CD4-positive, alpha-beta T cell treated with Interleukin-4 for 1 hour (primary cell): Measurements from ENCODE around the gene ZAR1.
"Not testable (repeated sequence)": the region's sequence is repeated elsewhere in the genome, so short reads cannot be mapped to it uniquely, and the experiment has no call there.

ENCODE experiments used
- DNase-seq, 2 donors: peaks; one replicate each; pipeline ENCODE4 v3.0.0-alpha.2; 2020 to 2022

Gene ZAR1, protein sequence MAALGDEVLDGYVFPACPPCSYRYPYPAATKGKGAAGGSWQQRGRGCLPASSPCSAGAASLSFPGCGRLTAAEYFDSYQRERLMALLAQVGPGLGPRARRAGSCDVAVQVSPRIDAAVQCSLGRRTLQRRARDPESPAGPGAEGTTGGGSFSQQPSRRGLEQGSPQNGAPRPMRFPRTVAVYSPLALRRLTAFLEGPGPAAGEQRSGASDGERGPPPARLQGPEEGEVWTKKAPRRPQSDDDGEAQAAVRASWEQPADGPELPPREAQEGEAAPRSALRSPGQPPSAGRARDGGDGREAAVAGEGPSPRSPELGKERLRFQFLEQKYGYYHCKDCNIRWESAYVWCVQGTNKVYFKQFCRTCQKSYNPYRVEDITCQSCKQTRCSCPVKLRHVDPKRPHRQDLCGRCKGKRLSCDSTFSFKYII

GRCh38 chr4:48490012-48490679 lies at the start of gene ZAR1:
ZAR1 (plus strand) TSS chr4:48490252; CDS start chr4:48490292, 40 bp downstream.
- no peak for DNase-seq

- not testable (repeated sequence) for DNase-seq
Measured at GRCh38 chr4:48440914-48441313, 49.1 kb upstream of the ZAR1 start.

DNA sequence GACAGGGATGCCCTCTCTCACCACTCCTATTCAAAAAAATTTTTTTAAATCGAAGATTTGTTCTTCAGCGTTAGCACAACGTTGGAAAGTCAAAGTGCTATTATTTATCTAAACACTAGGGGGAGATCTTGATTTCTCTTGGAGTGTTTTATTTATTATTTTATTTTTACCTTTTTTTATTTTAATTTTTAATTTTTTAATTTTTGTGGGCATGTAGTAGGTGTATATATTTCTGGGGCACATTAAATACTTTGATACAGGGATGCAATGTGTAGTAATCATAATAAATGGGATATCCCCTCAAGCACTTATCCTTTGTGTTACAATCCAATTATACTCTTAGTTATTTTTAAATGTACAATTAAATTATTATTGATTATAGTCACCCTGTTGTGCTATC lies 44.3 kb upstream of the ZAR1 start:
- peak in 1 of 2 donors; percentile 18 for DNase-seq

GRCh38 chr4:48446642-48447041 lies 43.4 kb upstream of the ZAR1 start:
- no peak for DNase-seq

DNA sequence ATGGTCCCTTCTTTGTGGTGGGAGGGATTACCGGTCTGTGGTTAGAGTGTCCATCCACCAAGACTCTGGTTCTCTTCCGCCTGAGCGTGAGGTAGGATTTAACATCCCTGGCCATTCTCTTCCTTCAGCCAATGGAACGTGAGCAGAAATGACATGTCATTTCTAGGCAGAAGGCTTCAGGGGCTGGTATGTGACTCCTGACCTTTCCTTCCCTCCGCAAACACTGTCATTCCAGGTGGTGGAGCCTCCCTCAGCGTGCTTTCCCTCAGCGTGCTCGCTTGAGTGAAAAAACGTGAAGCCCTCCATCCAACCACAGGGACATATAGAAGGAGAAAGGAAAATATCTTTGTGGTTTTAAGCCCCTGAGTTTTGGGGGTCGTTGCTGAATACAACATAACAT lies 40.9 kb upstream of the ZAR1 start:
- no peak for DNase-seq

DNA sequence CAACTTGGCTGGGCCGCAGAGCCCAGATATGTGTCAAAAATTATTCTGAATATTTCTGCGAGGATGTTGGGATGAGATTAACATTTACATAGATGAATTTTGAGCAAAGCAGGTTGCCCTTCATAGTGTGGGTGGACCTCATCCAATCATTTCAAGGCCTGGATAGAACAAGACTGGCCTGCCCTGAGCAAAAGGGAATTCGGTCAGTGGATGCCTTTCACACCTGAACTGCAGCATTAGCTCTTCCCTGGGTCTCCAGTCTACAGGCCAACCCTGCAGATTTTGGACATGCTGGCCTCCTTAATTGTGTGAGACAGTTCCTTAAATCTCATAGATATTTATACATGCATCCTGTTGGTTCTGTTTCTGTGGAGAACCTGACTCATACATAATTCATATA lies 39.3 kb upstream of the ZAR1 start:
- DNase-seq = no peak

DNA sequence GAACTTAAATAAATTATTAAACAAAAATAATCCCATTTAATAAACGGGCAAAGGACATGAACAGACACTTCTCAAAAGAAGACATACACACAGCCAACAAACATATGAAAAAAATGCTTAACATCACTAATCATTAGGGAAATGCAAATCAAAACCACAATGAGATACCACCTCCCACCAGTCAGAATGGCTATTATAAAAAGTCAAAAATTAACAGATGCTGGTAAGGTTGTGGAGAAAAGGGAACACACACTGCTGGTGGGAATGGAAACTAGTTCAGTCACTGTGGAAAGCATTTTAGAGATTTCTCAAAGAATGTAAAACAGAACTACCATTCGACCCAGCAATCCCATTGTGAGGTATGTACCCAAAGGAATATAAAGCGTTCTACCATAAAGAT lies 38.4 kb upstream of the ZAR1 start:
- DNase-seq = not testable (repeated sequence)

DNA sequence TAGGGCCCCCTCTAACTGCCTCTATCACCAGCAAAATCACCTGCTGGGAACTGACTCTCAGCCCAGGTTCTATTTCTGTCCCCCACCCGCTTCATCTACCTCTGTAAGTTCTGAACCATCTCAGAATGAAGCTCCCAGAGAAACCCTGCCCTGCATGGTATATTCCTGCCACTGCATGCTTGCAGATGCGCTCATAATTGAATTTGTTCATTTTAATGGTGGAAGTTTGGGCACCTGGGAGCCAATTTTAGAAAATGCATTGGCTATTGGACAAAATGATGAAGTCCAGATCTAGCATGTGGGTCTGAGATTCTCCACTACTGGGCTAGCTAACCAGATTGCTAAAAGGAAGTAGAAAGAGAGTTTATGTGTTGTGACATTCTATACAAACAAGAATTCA lies 35.5 kb upstream of the ZAR1 start:
- DNase-seq = no peak

GRCh38 chr4:48461000-48461399 lies 29.1 kb upstream of the ZAR1 start:
- no peak for DNase-seq

GRCh38 chr4:48462363-48462762 lies 27.7 kb upstream of the ZAR1 start:
- DNase-seq = no peak

- no peak for DNase-seq
Measured at GRCh38 chr4:48467442-48467841, 22.6 kb upstream of the ZAR1 start.

GRCh38 chr4:48467891-48468290 lies 22.2 kb upstream of the ZAR1 start:
- no peak for DNase-seq

DNA sequence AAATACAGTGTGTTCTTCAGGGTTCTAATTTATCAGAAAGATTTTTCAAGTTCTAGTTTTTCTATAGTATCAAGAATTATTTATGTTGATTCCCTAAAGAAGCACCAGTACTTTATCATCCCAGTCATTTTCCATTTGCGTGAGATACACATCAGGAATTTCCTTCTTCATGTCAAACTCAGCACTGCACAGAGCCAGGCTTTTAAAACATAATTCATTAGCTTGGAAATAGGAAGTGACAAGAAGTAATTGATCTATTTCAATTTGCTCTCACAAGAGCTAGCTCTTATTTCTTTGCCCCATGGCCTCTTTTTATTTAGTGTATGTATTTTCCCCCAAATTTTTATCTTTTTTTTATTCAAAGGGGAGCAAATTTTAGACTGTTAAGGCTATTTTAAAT lies 19.9 kb upstream of the ZAR1 start:
- no peak for DNase-seq

GRCh38 chr4:48470570-48470969 lies 19.5 kb upstream of the ZAR1 start:
- DNase-seq = no peak

- DNase-seq = no peak
Measured at GRCh38 chr4:48472794-48473193, 17.3 kb upstream of the ZAR1 start.

DNA sequence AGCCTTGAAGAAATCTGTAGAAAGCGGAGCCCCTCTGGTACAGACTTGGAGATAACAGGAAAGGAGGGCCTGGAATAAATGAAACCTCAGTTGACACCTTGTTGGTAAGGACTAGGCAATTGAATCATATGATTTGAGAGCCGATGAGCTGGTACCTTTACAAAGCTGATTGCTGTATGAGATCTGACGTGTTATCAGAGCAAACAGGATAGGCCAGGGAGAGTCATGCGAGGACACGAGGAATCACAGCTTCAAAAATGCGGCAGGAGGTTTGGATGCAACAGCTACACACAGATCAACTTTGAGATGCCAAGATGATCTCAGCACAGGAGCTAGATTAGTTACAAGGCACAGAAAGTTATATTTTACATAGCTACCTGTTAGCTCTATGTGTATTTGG lies 14.3 kb upstream of the ZAR1 start:
- no peak for DNase-seq

- DNase-seq = no peak
Measured at GRCh38 chr4:48478273-48478672, 11.8 kb upstream of the ZAR1 start.

DNA sequence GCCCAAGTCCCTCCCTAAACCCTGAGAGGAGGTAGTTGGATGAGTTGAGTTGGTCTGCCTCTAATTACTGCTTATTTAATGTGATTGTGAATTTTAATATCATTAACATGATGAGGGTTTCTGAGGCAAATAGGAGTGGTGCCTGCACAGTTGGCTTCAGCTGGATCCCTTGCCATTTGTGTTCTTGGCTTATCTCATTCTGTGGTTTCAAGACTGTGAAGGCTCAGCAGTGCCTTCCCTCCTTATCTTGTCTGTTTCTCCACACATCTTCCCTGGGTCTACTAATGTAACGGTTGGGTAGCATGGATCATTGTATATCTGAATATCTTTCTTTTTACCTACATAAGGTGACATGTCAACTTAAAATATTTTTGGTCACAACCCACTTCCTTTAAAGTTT lies 8.5 kb upstream of the ZAR1 start:
- no peak for DNase-seq

DNA sequence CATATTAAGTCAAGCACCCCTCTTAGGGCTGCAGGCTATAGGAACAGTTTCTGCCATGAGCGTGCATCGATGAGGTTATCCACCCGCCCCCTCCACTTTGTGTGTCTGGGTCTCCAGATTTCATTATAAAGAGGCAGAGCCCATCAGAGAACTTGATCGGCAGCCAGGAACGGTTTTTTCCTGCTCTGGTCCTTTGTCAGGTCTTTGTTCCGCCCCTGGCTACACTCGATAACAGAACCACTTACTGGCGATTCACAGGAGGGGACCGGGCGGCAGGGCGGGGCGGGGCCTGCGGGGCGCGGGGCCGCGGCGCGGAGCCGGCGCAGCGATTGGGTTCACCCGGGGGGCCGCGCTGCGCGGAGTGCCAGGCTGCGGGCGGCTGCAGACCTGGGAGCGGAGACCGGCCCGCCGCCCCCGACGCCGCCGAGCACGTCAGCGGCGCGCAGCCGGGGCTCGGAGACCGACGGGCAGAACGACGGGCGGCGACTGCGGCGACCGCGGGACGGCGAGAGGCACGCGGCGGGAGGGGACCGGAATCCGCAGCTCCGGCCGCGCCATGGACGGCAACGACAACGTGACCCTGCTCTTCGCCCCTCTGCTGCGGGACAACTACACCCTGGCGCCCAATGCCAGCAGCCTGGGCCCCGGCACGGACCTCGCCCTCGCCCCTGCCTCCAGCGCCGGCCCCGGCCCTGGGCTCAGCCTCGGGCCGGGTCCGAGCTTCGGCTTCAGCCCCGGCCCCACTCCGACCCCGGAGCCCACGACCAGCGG lies 6.9 kb upstream of the ZAR1 start, which contains the start of gene SLC10A4:
Gene SLC10A4 (plus strand): TSS at position 338 of the 771 bp plus-strand sequence. CDS start 219 bp downstream, at position 557.
- DNase-seq = no peak

DNA sequence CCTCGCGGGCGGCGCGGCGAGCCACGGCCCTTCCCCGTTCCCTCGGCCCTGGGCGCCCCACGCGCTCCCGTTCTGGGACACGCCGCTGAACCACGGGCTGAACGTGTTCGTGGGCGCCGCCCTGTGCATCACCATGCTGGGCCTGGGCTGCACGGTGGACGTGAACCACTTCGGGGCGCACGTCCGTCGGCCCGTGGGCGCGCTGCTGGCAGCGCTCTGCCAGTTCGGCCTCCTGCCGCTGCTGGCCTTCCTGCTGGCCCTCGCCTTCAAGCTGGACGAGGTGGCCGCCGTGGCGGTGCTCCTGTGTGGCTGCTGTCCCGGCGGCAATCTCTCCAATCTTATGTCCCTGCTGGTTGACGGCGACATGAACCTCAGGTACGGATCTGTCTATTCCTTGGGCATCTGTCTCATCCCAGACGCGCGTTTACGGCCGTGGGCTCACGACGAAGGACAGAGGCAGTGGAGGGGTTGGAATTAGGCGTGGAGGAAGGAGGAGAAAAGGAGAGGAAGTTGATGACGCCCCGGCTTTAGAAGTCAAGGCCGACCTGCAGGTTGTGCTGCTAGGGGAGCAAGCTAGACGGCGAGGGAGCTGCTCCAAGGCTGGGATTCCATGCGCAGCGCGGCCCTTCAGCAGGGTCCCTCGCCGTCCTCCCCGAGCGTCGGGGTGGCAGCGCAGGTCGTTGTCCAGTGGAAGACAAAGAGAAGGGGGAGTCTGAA lies 6.1 kb upstream of the ZAR1 start:
- no peak for DNase-seq

- DNase-seq = no peak
Measured at GRCh38 chr4:48484494-48485168, 5.4 kb upstream of the ZAR1 start.

DNA sequence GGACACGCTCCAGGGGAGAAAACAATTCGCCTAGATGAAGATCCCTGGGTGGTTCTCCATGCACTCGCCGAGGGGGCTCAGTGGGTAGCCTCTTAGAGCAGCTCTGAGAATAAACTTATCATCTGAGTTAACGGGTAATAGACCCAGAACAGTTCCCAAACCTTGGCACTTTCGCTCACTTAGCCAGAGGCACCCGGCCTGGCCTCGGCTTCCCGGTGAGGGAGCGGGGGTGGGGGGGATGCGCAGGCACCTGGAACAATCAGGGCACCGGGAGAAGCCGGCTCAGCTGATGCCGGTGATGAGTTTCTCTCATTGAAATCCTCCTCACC lies 405 bp upstream of the ZAR1 start:
- DNase-seq = no peak
